Hematopoietic multipotent progenitor cell (in vitro differentiated cells): Measurements from ENCODE around the gene XYLT1. TPM values are rescaled to one million over a fixed set of nuclear protein-coding genes. Genes with fewer than 3 reads are reported as not detected.
A peak's percentile ranks its signal among the peaks of the same experiment; 100 is the strongest.

Experiments
- DNase-seq, 3 donors: peaks; one replicate each; pipeline ENCODE4 v3.0.0-alpha.2; 2011 to 2015; ENCODE audit warnings: low read depth in 2 of 3, low spot score in 2 of 3
- small RNA-seq: library from RNA; depleted of rRNA; stranded (forward); fragments of <200 nt; gene quantifications from one replicate; pipeline ENCODE3, GENCODE V24; 2012
- total RNA-seq: library from RNA; depleted of rRNA; stranded (reverse); fragments of >200 nt; gene quantifications from one replicate; pipeline ENCODE4 v1.2.3, GENCODE V29; 2012

XYLT1 gene
- total RNA-seq, 1 donor, result 71.9 TPM

DNA sequence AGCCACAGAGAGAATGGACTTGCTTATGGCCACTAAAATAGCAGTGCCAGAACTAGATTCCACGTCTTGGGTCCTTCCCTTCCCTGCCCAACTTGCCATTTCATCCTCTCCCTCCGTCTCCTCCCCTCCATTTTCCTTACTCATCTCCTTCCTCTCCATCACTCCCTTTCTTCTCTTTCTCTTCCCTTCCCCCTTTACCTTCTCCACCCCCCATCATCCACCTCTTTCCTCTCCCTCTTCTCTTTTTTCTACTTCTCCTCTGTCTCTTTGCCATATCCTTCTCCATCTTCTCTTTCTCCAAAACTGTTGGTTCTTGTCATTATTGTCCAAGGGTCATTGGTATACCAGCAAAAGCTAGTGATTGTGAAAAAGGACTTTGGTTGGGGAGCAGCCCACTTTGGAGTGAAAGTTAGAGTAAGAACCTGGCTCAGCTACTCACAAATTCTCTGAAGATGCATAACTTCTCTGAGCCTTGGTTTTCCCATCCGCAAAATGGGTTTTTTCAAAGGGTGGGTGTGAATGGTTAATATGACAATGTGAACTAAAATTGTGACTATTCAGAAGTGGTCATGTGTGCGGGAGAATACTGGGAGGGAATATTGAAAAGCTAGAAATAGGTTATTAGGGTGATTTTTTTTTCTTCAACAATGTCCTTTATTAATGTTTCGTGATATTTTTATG, 393.8 kb downstream of the XYLT1 start:
- DNase-seq, result no peak

DNA sequence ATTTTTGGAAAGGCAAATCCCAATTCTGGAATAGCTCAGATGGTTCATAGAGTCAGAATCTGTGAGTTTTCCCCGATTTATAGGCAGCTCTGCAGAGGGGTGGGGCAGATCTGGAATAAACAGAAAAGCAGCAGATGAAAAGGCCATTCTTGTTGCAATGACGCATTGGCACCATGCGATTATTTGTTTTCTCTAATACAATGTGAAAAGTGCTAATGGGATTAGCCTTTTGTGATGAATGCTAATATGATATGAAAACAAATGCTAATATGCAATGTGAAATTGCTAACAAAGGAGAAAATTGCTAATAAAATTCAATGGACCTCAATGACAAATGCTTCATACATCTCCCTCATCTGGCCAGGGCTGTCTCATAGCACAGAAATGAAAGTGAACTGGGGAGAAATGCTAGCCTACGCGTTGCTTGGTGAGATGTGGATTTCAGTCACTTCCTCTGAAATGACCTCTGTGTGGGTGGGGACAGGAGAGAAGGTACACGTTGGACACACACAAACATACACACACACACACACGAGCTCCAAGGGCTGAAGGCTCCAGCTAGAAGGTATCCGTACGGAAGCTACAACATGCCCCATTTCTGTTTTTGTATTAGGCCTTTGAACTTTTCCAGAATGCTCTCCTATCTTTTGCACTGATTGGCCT, 394.5 kb downstream of the XYLT1 start:
- DNase-seq, result no peak

DNA sequence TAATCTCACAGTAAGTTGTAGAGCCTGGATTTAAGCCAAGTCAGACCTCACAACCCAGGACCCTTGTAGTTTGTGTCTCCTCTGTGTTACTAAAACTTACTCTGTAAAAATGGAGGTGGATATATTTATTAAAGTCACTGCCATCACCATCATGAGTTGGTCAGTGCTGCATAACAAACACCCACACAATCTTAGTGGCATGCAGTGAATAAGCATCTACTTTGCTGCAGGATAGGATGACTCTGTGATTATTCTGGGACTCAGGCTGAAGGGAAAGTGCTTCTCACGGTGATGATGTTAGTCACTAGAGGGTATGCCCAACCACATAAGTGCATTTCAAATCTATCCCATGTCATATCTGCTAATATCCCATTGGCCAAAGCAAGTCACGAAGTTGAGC, 398.7 kb downstream of the XYLT1 start:
- DNase-seq, result no peak

DNA sequence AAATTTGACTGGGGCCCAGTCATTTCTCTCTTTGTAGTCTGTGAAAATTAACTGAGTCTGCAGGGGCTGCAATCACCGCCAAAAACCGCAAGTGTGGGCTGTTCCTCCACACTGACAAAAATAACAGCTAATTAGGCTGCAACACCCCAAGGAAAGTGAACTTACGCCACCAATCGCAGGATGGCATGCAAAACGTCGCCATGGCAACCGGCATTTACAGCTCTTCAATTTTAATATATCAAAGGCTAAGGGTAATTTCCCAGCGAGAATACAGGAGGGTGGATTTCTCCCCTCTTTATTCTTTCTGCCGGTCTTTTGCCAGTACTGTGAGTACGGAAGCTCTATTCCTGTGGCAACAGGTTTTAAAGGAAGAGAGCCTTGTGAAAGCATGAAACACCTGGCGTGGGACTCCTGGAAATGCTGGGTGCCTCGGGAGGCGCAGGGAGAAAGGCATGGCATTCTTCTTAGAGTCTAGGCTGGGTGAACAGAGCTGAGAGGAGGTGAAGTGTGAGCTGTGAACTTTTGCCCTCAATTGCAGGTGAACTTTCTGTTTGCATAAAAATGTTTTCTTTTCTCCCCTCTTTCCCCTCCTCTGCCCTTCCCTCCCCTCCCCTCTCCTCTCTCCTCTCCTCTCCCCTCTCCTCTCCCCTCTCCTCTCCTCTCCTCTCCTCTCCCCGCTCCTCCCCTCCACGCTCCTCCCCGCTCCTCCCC, 399.7 kb downstream of the XYLT1 start:
- DNase-seq, result peak; percentile 66 to 87 (median 84)

DNA sequence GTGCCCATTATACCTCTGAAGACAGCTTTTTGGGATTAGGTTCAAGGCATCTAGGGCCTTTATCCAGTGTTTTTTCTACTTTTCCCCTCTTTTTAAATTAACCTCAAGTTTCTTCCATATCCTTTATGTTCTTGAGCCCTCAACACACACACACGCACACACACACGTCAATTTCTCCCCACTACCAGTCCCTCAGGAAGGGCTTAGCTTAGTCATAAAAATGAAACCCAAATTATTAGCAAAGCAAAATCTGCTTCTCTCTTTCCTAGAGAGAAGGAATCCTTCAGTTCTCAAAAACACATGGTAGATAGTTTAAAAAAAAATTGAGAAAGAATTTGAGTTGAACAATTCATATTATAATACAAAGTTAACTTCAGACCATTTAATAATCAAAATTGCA, 401.1 kb downstream of the XYLT1 start:
- no peak for DNase-seq

GRCh38 chr16:17068524-17068923, 402.2 kb downstream of the XYLT1 start:
- no peak for DNase-seq

- DNase-seq, result no peak
Measured at GRCh38 chr16:17067882-17068281, 402.9 kb downstream of the XYLT1 start.

GRCh38 chr16:17063201-17064139, 407.3 kb downstream of the XYLT1 start:
- no peak for DNase-seq

DNA sequence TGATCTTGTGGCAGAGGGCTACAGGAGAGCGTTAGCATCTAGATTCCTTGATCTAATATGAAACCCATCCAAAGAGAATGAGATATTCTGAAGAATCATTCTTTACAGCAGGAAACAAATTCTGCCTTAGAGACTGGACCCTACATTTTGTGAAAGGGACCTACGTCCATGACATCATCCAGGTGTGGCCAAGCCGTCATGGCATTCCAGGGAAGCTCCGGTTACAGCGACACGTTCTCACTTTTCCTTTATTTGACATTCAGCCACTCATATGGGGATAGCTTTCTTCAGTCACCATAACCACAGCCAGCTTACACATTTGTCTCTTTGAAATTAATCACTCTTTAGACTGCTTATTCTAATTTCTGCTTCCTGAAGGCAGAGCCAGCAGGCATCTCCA, 408.1 kb downstream of the XYLT1 start:
- DNase-seq, result no peak

- no peak for DNase-seq
Measured at GRCh38 chr16:17061326-17061725, 409.4 kb downstream of the XYLT1 start.

GRCh38 chr16:17058471-17058870, 412.3 kb downstream of the XYLT1 start:
- DNase-seq, result no peak

DNA sequence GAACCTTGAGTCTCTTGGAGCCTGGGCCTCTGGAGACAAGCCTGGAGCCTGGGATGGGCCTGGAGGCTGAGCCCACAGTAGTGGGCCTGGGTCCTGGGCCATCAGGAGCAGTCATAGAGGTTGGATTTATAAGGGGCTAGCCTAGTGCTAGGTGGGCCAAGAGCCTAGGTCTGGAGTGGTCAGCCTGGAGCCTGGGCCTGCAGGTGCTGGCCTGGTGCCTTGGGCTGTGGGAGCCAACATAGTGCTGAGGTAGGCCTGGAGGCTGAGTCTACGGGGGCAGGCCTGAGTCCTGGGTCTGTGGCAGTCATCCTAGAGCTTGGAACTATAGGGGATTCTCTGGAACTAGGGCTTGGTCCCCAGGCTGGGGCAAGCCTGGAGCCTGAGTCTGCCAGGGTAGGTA, 414.1 kb downstream of the XYLT1 start:
- DNase-seq, result no peak

GRCh38 chr16:17053536-17054160, 417.1 kb downstream of the XYLT1 start:
- no peak for DNase-seq

Small RNA genes lying within 50 kb of the gene (small RNA-seq; reads per million reads assigned to genes)
- not detected for gene AC109446.1
